GM12865 (cell line): ENCODE data around the gene GRID1.

Experiments
- DNase-seq: peaks from one replicate; pipeline ENCODE4 v3.0.0; 2010; ENCODE audit warnings: low read depth
- H3K4me3 ChIP-seq: 2 replicates; pipeline ENCODE4 v1.5.1; 2011; ENCODE audit warnings: mild to moderate bottlenecking, low read depth, low read length, control low read depth
- CTCF ChIP-seq: IDR thresholded peaks from 2 replicates; pipeline ENCODE4 v1.5.1; 2011; ENCODE audit warnings: low read length, control low read depth, low read depth, inconsistent platforms; ENCODE audit not compliant: insufficient read depth; ENCODE audit errors: missing control alignments

Gene GRID1

GRCh38 chr10:86360657-86361056 is 5.9 kb downstream of the GRID1 start:
- no peak for TF ChIP-seq CTCF
- H3K4me3 ChIP-seq: no peak overlapping the region
- no peak for DNase-seq

GRCh38 chr10:86359954-86360353 is 6.6 kb downstream of the GRID1 start:
- no peak for TF ChIP-seq CTCF
- no peak for DNase-seq
- H3K4me3 ChIP-seq: no peak overlapping the region

GRCh38 chr10:86359111-86359510 is 7.5 kb downstream of the GRID1 start:
- TF ChIP-seq CTCF: no peak
- H3K4me3 ChIP-seq: no peak overlapping the region
- no peak for DNase-seq

DNA sequence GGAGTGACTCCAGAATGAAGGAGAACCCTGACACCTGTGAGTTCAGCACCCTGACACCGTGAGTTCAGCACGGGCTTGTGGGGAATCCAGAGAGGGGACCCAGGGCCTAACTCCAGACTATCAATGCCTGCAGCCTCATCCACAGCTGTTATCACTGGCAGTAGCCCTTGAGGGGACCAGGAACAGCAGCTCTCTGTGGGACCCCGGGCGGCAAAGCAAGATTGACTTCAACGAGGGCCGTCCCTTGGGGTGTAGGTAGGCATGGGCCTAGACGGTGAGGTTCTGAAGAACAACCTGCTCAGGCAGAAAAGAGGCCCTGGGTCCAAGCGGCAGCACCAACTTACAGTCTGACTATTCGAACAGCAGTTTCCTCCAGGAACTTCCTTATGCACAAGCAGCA is 8.9 kb downstream of the GRID1 start:
- no peak for DNase-seq
- no peak for TF ChIP-seq CTCF

GRCh38 chr10:86357041-86357440 is 9.6 kb downstream of the GRID1 start:
- DNase-seq: no peak
- TF ChIP-seq CTCF: no peak
- no peak overlapping the region for H3K4me3 ChIP-seq

More for the DNA sequence above, 8.9 kb downstream of the GRID1 start:
- no peak overlapping the region for H3K4me3 ChIP-seq

DNA sequence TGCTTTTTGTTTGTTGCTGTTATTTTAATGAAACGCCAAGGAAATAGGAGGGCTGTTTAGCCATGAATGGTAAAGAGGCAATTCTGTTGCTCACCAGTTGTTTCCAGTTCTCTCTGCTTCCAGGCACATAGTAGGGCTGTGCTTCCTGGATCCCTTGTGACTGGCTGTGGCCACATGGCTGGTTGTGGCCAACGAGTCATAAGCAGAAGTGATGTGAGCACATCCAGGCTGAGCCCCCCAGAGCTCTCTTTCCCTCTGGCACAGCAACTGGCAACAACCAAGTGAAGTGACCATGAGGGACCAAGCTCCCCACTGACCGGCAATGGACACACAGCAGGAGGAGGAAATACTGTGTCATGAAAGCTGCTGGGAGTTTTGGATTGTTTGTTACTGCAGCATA is 10.3 kb downstream of the GRID1 start:
- no peak for DNase-seq

GRCh38 chr10:86355571-86356038 is 11.0 kb downstream of the GRID1 start:
- no peak overlapping the region for H3K4me3 ChIP-seq
- TF ChIP-seq CTCF: no peak
- DNase-seq: no peak

More for the DNA sequence above, 10.3 kb downstream of the GRID1 start:
- no peak overlapping the region for H3K4me3 ChIP-seq
- no peak for TF ChIP-seq CTCF
